Measurements from ENCODE around the gene YIF1A.

The YIF1A gene

GRCh38 chr11:66316849-66317251 is 27.9 kb upstream of the YIF1A start, which contains the start of gene CD248:
Gene CD248, minus strand, starts transcription at chr11:66317044. Its CDS starts 17 bp downstream, at chr11:66317027.
- H3K4me3 ChIP-seq (ENCODE audit: low read depth, low read length), result no peak within 1 kb of the TSS
- no peak for DNase-seq (ENCODE audit: low read depth)

GRCh38 chr11:66315921-66316811 is 27.2 kb upstream of the YIF1A start:
- no peak for TF ChIP-seq CTCF (IDR thresholded peaks at IDR 0.05; ENCODE audit: low read depth, low read length, missing control alignments)
- no peak for DNase-seq (ENCODE audit: low read depth)
- no peak overlapping the region for H3K4me3 ChIP-seq (ENCODE audit: low read depth, low read length)

More at GRCh38 chr11:66316849-66317251, 27.9 kb upstream of the YIF1A start, which contains the start of gene CD248:
- no peak for TF ChIP-seq CTCF (IDR thresholded peaks at IDR 0.05; ENCODE audit: low read depth, low read length, missing control alignments)

- no peak overlapping the region for H3K4me3 ChIP-seq (ENCODE audit: low read depth, low read length)
- no peak for DNase-seq (ENCODE audit: low read depth)
- no peak for TF ChIP-seq CTCF (IDR thresholded peaks at IDR 0.05; ENCODE audit: low read depth, low read length, missing control alignments)
Observed at GRCh38 chr11:66315498-66315885, 26.5 kb upstream of the YIF1A start.

- no peak for DNase-seq (ENCODE audit: low read depth)
- H3K4me3 ChIP-seq (ENCODE audit: low read depth, low read length), result no peak overlapping the region
- no peak for TF ChIP-seq CTCF (IDR thresholded peaks at IDR 0.05; ENCODE audit: low read depth, low read length, missing control alignments)
Observed at GRCh38 chr11:66314561-66315497, 25.9 kb upstream of the YIF1A start.

- DNase-seq (ENCODE audit: low read depth), result no peak
- H3K4me3 ChIP-seq (ENCODE audit: low read depth, low read length), result no peak overlapping the region
- TF ChIP-seq CTCF (IDR thresholded peaks at IDR 0.05; ENCODE audit: low read depth, low read length, missing control alignments), result no peak
Observed at GRCh38 chr11:66314186-66314501, 25.2 kb upstream of the YIF1A start.

GRCh38 chr11:66313321-66314185 is 24.6 kb upstream of the YIF1A start:
- peak overlapping the region; percentile 16; the same call in 1 of the 2 replicates for H3K4me3 ChIP-seq (ENCODE audit: low read depth, low read length)
- no peak for DNase-seq (ENCODE audit: low read depth)
- no peak for TF ChIP-seq CTCF (IDR thresholded peaks at IDR 0.05; ENCODE audit: low read depth, low read length, missing control alignments)

Data from GM12864 (cell line).